NCI-H2196 treated with DMSO at 0.1 percent for 48 hours (cell line): ENCODE measurements around the gene SNRNP25.

ENCODE experiments used
- DNase-seq: peaks from one replicate; lab custom pipeline; 2025; ENCODE audit not compliant: unreplicated experiment; lab: John Stamatoyannopoulos, UW

The SNRNP25 gene

DNA sequence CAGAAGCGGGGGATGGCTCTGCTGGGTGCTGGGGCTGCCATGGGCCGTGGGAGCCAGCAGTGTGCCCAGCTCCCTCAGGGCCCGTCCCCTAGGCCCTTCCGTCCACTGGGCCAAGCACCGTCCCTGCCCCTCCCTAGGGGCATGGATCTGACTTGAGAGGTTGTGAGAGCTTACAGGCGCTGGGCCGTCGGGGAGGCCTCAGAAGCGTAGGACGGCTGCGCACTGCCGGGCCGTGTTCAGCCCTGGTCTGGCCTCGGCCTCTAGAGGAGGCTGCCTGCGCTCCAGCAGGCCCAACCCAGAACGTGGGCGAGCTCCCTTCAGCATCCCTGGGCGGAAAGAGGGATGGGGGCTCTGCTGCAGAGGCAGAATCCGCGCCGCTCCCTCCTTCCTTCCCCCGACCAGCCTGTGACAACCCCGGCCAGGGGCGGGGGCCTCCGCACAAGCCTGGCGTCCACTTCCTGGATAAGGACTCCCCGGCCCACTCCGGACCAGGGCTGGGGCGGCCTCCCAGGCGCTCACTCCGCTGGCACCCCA lies 23.7 kb downstream of the SNRNP25 start:
- DNase-seq: no peak

DNA sequence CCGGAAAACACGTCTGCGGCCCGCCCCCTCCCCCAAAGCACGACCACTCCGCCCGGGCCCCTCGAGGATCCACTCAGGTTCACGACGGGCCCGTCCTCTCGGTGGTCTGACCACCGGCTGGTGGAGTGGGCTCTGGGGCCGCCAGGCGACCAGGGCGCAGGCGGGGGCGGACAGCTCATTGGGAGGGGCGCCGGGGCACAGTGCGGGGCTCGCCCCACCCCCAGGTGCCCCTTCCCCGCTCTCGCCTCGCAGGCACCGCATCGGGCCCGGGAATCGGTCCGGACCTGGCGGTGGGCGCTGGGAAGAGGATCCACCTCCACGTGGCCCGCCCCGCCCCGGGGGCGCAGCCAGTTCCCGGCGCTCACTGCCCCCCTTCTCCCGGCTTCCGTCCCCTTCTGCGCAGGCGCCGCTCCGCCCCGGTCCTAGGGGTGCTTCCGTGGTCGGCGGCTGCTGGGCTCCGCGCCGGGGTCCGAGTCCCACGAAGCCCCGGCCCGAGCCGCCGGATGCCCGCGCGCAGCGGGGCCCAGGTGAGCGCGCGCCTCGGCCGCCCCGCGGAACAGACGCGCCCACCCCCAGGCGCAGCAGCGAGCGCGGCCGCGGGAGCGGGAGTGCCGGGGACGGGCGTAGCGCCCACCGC lies 24.3 kb downstream of the SNRNP25 start, which contains the start of gene MPG:
TSS of gene MPG (plus strand) at position 419 of the 637 bp plus-strand sequence. CDS start at position 504, 85 bp downstream.
- peak; percentile 39 for DNase-seq

DNA sequence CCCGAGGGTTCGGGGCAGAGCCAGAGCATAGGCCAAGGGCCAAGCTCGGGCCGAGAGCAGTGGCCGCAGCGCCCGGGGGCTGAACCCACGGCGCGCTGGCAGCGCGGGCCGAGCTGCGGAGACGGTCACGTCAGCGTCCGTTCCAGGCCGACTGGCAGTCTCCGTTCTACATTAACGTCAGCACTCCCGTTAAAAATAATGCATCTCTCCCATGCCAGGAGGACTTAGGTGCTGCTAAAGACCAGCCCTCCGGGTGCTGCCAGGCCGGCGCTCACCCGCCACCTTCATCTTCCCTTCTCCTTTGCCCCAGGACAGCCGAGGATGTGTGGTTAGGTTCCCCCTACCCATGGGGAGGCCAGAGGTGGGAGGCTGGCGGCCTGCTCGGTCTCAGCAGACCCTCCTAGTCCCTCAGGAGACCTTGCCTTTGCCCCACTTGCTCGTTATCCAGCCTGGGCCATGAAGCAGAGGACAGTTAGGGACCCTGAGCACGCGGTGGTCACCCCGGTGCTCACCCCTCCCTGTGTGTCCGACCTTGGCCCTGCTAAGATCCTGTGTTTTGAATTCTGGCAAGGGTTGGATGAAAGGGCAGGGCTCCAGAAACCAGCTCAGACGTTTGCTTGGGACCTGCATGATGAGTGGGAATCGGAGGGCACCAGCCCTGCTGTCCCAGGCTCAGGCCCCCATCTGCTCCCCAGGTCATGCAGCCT lies 25.0 kb downstream of the SNRNP25 start:
- DNase-seq: no peak

DNA sequence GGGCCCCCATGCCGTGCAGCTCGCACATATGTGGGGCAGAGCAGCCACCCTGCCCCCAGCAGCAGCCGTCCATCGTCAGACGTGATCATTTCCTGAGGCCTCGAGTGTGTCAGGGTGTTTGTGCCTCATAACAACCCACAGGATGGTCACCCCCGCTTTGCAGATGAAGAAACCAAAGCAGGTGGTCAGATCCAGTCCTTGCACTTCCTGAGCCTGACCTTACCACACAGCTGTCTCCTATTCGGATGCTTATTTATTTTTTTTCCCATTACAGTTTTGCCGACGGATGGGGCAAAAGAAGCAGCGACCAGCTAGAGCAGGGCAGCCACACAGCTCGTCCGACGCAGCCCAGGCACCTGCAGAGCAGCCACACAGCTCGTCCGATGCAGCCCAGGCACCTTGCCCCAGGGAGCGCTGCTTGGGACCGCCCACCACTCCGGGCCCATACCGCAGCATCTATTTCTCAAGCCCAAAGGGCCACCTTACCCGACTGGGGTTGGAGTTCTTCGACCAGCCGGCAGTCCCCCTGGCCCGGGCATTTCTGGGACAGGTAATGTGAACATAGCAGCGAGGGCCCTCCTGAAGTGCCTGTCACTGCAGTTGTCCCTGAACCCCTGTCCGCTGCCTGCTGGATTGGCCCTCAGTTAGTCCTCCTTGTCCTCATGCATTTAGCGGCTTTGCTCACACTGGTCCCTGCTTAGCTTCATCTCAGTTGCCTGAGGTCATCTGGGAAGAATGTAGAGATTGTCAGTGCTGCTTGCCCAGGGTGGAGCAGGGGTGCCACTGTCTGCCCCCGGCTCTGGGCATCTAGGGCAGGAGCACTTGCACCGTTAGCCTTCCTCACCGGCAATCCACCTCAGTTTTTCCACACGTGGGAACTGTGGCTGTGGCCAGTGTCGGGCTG lies 25.8 kb downstream of the SNRNP25 start:
- DNase-seq: no peak

DNA sequence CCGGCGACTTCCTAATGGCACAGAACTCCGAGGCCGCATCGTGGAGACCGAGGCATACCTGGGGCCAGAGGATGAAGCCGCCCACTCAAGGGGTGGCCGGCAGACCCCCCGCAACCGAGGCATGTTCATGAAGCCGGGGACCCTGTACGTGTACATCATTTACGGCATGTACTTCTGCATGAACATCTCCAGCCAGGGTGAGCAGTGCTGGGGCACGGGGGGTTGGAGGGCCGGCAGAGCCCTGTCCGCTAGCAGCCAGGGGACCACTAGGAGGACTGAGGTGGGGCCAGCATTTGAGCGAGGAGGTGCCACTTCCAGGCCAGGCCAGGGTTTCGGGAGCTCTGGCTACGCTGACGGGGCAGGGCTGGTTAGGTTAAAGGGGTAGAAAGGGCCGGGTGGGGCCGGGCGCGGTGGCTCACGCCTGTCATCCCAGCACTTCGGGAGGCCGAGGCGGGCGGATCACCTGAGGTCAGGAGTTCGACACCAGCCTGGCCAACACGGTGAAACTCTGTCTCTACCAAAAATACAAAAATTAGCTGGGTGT lies 29.5 kb downstream of the SNRNP25 start:
- DNase-seq: no peak

DNA sequence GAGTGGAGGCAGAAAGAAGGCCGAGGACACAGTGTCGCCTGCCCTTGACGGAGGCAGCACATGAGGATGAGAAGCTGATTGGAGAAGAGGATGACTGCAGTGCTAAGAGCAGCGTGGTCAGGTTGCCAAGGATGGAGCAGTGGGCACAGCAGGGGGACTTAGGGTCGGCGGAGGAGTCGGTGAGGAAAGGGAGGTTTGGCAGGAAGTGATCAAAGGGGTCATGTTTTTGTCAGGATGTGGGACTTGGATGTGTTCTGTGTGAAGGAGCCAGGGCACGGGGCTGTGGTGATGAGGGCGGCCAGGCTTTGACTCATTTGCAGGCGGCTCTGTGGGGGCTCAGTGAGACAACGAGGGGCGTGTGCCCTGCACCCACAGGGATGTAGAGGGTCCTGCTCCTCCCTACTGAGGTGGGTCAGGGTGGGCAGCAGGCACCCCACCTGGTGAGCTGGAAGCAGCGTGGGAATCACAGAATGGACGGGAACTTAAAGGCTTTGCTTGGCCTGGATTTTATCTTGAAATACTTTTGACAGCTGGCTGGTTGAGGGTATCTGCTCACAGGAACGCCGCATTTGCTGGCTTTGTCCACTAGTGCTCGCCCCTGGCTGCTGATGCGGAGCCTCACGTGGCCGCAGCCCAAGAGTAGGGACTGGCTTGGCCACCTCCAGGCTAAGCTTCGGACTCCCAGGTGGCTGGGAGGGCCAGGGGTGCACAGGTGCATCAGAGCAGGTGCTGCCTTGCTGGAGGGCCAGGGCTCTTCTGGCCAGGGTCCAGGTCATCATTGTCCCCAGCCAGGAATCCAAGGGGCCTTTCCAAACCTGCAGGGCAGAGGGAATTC lies 30.4 kb downstream of the SNRNP25 start:
- DNase-seq: peak; percentile 80

DNA sequence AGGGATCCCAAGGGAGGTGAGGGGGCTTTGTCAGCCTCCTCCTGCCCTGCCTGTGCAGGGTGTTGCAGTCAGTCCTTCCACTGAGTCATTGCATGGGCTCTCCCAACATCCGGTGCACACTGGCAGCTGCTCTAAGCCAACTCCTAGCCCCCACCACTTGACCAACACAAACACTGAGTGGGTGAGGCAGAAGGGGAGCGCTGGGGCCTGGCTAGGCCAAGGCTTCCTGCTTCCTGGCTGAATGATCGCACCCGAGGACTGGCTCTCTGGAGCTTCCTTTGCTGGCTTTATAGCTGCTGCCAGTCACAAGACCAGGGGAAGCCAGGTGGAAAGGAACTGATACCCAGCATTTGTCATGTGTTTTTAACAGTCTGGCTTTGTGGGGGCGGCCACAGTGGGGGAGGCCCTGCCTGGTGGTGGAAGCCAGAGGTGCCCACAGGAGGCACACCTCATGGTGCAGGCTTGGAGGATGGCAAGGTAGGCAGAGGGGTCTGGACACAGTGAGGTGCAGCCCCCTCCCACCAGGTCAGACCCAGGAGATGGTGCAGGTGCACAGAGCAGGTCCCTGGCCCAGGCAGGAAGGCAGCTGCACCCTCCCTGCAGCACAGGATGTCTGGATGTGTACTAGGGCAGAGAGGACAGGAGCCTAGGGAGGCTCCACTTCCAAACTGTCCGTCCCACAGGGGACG lies 31.2 kb downstream of the SNRNP25 start:
- peak; percentile 97 for DNase-seq

DNA sequence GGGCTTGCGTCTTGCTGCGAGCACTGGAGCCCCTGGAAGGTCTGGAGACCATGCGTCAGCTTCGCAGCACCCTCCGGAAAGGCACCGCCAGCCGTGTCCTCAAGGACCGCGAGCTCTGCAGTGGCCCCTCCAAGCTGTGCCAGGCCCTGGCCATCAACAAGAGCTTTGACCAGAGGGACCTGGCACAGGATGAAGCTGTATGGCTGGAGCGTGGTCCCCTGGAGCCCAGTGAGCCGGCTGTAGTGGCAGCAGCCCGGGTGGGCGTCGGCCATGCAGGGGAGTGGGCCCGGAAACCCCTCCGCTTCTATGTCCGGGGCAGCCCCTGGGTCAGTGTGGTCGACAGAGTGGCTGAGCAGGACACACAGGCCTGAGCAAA lies 31.8 kb downstream of the SNRNP25 start:
- no peak for DNase-seq

DNA sequence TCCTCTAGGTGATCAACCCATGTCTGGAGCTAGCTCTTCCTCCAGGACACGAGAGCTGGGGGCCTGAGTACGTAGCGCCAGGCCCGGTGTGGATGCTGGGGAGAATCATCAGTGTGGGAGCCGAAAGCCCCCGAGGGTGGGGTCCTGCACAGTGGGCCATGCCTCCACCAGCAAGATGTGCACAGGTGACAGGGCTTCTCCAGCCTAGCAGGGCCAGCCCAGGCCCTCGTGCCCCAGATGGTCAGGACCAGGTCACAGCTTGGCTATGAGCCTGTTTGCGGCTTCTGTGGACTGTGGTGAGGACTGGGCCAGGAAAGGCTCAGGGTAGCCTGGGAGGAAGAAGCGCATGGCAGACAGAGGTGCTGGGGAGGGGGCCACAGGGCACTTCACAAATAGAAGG lies 32.2 kb downstream of the SNRNP25 start:
- DNase-seq: no peak

DNA sequence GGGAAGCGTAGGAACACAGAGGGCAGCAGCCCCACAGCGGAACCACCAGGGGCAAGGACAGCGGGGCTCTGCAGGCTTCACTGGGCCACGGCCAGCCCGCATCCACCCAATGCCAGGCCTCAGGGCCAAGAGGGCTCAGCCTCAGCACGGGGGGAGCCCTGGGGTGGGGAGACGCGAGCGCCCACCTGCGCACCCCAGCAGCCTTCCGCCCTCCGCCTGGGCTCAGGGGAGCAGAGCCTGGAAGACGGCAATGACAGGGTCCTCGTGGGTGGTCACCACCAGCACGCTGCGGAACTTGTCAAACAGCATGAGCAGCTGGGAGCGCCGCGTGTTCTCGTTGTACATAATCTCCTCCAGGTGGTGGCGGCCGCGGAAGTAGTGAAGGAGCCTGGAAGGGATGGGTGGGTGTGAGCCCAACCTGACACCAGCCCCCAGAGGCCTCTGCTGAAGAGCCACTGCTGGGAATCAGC lies 32.9 kb downstream of the SNRNP25 start:
- no peak for DNase-seq

DNA sequence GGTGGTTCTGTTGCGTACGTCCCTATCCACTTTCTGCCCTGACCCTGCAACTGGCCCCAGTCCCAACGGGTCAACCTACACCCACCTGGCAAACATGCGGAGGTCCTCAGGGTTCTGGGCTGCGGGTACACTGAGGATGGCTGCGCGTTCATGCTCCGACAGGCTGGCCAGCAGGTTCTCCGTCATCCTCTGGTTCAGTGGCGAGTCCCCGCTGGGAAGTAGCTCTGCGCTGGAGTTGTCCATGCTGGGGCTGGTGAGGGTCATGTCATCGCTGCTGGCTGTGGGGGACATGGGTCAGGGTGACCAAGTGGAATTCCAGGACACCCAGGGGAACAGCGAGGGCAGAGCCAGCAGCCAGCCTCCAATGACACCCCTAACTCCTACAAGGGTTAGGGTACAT lies 35.0 kb downstream of the SNRNP25 start:
- no peak for DNase-seq

DNA sequence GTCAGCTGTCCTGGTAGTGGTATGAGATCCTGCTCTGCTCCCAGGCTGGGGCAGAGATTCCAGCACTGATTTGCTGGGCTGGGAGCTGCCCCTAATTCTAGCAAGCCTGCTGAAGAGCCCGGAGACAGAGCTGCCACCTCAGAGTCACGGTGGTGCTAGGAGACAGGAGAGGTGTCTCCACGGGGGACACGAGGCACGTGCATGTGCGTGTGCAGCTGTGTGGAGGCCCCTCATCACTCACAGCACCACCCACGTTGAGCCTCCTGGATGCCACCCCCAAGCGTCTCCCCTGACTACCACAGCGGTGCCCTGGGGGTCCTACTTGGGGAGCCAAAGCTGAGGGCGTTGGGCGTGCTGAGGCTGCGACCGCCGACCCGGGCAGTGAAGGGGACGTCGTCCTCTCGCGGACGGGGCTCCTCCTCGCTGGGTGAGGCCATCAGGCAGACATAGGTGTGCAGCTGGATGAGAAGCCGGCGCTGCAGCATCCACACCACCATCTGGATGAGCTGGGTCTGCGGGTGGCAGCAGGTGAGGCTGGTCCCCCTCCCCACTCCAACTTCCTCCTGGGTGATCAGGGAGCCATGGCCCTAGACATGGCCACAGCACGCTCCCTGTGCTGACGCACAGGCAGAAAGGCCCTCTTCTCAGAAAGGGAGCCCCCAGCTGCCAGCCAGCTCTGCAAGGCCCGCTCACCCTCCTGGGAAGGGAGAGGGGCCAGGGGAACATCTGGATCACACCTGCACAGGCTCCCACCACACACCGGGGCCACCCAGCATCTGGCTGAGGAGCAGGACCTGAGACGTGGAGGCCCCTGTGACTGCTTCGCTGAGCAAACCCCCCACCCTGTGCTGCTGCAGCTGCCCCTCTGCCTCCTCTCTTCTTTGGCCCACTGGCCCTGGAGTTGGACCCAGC lies 36.0 kb downstream of the SNRNP25 start:
- no peak for DNase-seq

DNA sequence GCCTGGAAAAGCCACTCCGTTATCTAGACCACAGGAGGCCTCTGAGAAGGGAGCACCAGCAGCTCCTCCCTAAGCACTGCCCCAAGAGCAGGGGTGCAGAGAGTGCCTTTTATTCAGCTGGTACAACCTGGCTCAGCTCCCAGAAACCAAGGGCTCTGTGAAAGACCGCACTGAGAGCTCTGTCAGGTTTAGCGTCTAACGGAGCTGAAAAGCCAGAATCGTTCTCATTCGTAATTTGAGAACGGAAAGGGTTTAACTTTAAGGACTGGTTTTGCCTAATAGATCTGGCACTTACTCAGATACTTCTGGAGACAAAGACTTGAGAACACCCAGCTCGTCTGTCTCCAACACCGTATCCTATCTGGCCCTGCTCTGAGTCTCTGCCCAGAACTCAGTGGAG lies 37.9 kb downstream of the SNRNP25 start:
- DNase-seq: peak; percentile 89

DNA sequence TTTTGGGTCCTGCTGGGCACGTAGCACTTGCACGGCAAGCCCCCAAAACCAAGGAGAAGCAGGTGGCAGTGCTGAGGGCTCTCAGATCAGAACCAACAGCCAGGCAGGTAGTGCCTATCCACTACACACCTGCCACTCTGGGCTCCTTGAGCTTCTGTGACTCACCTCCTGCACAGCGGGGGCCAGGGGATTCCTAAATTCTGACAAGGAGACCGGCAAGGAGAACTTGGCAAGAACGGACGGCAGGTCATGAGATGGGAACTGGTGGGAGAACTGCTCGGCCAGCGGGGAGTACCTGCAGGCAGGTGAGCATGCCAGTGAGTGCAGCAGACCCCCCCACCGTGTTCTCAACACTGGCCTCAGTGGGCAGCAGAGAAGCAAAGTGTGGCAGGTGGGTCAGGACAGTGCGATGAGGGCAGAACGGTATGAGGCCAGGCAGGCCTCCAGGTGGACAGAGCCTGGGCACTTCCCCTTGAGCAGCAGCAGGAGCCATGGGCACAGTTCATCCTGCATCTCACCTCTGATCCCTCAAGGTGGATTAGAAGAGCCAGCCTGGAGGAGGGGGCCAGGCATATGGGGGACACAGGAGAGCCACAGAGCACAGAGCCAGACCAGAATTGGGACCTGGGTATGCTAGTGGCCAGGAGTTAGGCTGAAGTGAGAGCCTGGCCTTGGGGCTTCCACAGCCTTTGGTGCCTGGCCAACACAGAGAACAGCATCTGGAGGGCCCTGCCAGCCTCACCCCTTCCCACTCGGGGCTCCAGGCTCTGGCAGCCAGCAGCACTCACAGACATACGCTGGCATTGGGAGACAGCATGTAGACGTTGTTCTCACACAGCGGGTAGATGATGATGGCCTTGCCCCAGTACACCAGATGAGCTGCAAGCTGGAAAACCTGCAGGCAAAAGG lies 39.1 kb downstream of the SNRNP25 start:
- no peak for DNase-seq

DNA sequence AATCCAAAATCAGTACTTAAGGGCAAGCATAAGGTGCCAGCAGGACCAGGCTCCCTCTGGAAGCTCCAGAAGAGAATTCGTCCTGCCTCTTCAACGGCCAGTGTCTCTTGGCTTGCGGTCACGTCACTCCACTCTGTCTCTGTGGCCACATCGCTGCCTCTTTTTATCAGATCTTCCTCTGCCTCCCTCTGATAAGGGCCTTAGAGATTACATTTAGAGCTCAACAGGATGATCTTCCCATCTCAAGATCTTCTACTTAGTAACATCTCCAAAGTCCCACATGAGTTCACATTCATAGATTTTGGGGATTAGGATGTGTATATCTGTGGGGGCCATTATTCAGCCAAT lies 41.3 kb downstream of the SNRNP25 start:
- DNase-seq: no peak

DNA sequence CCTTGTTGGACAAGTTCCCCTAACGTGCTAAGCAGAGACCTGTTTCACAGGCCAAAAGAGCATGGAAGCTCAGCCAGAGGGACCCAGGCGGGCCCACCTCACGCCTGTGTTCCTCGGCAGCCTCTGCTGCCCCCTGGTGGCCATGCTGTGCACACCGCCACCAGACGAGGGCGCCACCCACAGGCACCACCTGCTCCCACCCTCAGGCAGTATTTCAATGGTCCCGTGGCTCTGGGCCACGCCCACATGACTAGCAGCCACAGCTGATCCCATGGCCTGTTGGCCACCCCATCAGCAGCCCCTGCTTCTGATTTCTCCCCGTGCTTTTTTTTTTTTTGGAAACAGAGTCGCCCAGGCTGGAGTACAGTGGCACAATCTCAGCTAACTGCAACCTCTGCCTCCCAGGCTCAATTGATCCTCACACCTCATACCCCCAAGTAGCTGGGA lies 43.3 kb downstream of the SNRNP25 start:
- peak; percentile 72 for DNase-seq

DNA sequence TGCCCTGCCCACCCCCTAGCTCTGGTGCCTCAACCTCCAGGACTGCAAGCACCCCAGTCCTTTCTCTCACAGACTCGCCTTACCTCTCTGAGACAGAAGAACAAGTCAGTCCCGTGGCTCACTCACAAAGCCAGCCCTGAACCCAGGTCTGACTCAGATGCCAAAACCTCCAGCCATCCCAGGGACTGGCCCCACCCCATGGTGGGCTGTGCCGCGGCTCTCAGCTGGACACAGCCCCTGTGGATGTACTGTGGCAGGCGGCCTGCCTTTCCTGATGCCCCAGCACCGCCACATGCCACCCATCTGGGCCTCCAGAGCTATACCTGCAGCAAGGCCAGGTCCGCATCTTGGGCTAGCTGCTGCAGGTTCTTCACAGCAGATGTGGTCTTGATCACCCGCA lies 44.2 kb downstream of the SNRNP25 start:
- no peak for DNase-seq

DNA sequence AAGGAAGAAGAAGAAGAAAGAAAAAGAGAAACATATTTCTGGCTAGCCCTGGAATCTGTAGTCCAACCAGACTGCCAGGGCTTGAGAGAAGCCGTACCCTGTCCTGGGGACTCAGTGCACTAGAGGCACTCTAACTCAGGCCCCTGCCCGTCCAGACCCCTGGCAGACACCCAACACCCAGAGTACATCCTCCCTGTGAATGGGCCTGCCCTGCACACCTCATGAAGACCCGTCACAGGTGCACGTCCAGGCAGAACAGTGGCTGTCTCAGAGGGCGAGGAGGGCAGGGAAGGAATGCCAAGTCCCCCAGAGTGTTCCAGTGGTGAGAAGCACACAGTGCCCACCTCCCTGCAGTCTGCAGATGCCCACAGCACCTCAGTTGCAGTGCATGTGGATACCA lies 47.4 kb downstream of the SNRNP25 start:
- DNase-seq: no peak
